ENCODE data around the gene NPM1.

NPM1 gene

DNA sequence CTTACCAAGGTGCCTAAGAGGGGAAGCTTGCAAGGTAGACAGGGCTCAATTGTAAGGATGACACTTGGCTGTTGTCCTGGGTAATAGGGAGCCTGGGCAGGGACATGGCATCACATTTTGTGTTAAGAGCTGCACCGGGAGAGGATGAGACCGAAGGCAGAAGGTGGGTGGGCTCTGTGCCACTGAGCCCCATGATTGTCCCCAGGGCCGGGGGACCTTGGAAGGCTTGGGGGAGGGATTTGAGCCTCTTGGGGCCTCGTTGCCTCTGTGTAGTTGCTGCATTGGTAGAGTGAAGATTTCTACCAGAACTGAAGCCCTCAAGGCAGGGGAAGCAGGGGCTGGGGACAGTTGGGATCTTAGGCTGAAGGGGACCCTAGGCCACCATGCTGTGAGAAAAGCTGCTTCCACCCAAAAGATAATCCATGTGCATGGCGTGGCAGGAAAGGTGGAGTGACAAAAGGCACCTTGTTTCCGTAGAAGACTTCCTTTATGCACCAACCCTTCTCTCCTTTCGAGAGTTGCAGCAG lies 43.7 kb downstream of the NPM1 start:
- no peak for DNase-seq

DNA sequence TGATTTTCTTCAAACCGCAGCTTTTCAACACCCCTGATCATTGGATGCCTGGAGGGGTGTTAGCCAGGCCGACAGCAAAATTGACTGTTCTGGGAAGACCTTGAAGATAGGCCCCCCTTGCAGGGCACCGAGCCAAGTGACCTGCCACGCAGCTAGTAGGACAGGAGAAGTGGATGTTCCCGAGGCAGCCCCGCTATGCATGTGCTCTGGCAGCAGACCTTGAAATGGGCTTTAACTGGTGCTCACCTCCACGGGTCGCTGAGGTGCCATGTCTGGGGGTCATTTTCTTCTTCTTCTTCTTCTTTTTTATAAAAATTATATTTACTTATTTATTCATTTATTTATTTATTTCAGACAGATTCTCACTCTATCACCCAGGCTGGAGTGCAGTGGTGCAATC lies 44.4 kb downstream of the NPM1 start:
- DNase-seq, result no peak

DNA sequence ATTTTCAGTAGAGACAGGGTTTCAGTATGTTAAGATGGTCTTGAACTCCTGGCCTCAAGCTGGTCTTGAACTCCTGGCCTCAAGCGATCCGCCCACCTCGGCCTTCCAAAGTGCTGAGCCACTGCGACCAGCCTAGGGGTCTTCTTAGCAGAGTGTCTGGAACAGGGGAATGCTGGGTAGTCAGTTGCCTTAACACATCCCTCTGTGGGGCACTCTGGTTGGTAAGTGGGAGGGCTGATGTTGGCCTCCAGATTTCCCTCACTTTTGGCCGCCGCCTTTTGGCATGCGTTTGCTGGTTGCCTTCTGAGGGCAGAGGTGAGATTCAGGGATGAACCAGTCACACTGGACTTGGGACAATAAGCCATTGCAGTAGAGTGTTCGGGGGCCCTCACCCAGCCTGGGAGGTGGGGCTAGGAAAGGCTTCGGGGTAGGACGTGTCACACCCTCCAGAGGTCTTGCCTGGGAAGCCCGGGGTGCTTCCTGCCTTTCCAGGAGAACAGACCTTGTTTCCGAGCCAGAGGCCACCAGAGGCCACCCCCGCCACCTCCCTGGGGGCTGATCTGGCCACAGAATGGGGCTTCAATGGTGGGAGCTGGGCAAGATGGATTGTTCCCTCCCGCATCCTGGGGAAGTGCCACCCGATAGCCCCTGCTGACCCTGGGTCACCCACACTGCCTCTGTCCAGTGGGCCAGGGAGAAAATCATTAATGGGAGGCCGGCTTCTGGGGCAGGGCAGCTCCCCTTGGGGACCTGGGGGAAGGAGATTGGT lies 45.1 kb downstream of the NPM1 start:
- no peak for DNase-seq

DNA sequence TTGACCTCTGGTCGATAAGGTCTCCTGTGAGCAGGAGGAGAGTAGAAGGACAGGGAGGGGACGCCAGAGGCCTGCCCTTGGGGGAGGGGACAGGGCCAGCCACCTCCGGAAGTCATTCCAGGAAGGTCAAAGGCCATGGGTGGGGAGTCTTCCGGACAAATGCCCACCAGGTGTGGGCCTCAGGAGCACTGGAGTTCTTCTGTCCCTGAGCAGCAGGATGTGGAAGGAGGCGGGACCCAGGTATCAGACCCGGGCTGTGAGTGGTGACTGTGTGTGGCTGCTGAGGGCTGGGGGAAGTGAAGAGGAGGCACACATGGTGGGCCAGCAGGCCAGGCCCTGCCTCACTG lies 45.7 kb downstream of the NPM1 start:
- DNase-seq, result no peak

DNA sequence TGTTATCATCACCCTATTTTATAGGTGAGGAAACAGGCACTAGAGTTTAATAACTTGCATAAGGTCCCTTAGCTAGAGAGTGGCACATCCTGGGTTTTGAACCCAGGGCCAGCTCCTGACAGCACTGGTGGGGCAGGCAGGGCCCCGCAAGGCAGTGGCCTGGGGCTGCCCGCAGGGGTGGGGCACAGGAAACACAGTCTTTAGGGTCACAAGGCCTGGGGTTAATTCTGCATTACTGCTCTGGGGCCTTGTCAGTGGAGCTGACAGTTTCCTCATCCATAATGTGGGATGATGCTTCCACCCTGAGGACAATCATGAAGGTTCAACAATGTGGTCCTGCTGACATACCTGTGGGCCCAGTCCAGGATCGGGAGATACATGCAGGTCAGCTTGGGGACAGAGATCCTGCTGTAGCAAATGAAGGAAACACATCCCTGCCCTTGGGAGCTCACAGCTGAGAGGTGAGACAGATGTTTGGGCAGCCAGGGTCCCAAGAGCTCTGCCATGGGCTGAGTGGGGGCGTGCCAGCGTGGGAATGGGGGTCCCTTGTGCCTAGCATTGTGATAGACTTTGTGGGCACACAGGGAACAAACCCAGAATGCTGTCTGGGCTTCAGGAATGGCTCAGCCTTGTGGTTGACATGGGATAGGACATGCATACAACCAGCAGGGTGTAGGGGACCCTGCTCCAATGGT lies 46.5 kb downstream of the NPM1 start:
- DNase-seq, result no peak

DNA sequence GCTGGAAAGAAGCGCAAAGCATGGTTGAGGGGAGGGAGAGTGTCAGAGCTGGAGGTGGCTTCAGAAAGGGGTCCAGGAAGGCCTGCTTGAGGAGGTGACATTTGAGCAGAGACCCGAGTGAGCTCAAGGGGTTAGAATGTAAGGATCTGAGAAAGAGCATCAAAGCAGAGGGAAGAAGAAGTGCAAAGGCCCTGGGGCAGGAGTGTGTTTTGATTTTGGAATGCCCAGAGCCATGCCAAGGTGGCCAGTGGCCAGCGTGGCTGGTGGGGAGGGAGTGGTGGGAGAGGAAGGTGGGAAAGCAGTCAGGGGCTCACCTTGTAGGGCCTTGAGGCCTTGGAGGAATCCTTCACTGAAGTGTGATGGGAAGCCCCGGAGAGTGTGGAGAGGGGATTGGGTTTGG lies 47.2 kb downstream of the NPM1 start:
- no peak for DNase-seq

DNA sequence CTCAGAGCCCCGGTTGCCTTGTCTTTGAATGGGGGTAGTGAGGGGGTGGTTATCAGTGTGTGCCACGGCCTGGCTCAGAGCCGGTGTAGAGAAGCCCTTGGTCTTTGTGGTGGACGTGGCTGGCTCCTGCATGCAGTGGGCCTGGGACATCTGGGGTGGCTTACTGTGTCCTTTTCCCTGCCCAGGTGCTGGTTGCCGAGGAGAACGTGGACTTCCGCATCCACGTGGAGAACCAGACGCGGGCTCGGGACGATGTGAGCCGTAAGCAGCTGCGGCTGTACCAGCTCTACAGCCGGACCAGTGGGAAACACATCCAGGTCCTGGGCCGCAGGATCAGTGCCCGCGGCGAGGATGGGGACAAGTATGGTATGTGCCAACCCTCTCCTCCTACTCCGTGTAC lies 48.3 kb downstream of the NPM1 start:
- no peak for DNase-seq

DNA sequence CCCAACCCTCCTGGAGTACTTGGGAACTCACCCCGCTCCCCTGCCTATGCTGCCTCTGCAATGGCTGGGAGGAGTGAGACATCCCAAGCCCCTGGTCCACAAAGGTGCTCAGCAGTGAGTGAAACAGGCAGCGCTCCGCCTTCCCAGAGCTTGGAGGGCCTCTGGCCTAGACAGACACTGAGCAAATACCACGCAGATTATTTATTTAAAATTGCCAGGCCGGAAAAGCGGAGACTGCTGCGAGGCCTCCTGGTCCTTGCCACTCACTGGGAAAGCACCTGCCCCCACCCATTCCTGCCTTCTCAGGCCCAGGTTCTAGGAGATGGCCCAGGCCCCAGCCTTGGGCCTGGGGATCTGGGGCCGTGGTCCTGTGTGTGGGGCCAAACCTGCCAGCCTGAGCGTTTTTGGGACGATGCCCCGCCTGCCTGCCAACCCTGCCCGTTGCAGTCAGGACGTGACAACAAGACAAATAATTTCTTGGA lies 49.2 kb downstream of the NPM1 start:
- no peak for DNase-seq

DNA sequence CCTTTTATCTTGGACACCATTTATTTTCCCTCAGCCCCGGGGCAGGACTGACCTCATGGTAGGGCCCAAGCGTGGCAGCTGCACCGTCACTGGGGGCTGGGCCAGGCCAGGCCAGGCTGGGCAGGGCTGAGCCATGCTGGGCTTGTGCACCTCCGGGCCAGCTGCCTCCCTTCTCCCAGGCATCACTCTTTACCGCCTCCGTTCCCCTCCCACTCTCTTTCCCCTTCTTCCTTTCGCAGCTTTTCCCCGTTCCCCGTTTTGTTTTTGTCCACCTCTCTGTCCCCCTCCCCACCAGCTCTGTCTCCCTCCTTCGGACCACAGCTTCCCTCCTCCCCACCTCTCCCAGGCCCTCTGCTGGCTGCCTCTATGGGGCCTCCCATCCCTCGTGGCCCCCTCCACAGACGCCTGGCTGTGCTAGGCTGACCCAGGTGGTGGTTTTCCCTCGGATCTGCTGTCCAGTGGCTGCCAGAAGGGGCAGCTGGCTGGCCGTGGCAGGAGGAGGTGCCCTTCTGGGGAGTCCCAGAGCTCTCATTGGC lies 49.7 kb downstream of the NPM1 start:
- DNase-seq, result no peak

DNA sequence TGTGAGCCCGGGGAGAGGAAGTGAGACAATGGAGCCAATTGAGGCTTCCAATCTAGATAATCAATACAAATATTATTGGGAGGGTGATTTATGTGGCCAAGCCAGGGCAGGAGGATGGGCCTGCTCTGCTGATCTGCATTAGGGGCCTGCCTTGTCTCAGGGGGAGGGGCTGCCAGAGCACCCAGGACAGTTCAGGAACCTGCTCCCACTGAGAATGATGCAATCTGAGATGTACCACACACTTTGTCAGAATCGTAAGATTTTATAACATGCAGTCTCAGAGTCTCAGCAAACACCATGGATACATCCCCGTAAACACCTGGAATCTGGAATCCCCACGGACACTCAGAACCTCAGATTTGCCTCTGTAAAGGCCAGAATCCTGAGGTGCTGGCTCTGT lies 51.1 kb downstream of the NPM1 start:
- no peak for DNase-seq

DNA sequence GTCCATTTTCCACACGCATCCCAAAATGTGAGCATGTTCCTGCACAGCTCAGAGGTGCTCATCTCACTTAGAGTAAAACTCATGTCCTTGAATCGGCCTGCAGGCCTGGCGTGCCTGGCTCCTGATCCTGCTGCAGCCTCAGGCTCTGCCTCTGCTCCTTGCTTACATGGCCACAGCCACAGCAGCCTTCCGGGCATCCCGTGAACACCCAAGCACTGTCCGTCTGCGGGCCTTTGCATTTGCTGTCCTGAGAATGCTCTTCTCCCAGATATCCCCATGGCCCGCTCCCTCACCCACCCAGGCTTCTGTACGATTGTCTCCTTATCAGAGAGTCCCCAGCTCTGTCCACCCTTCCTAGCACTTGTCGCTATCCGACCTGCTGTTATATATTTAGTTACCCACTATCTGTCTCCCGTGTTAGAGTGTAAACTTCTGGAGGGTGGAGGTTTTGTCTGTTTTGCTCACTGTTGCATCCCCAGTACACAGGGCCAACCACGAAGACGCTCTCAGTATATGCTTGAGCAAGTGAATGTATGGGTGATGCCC lies 53.7 kb downstream of the NPM1 start:
- DNase-seq, result no peak

DNA sequence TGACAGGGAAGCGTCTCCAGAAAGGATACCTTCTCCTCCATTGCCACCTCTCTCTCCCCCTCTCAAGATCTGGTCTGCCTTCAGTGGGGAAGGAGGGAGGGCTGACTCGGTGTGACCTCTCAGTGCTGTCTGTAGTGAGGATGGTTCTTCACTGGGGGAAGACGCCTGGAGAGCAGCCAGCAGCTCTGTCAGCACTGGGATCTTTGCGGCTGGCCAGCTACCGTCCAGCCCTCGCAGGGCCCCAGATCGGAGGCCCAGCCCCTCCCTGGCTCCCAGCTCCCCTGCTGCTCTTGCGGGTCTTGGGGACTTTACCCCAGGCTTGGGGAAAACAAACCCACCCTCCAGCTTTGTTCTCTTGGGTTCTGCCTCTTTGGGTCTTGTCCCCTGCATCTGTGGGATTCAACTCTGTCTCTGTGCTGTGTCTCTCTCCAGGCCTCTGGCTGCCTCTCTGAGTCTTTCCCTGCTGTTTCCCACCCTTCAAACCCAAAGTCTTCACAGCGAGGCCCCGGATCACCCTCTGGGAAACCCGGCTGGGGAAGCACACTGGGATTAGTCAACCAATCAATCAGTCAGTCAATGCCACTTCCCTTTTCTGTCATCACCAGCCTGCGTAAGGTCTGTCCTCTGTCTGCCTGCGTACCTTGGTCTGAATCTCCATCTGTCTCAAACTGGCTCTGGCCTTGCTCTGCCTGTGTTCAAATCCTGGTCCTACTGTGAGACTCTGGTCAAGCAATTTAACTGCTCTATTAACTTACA lies 54.8 kb downstream of the NPM1 start:
- DNase-seq, result peak; percentile 62

DNA sequence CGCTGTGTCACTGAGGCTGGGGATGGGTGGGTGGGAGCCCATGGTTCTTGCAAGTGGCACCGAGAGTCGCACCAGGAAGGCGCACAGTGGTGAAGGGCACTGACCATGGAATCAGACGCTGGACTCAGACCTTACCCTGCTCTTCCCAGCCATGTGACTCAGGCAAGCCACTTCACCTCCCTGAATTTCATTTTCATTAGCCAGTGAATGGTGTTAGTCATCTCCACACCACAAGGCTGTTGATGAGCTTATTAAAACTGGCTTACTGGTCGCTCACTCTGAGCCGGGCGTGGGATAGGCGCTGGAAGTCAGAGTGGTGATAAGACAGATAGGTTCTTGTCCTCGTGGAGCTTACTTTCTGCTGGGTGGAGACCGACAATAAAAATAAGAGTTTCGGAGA lies 56.9 kb downstream of the NPM1 start:
- DNase-seq, result peak; percentile 64

DNA sequence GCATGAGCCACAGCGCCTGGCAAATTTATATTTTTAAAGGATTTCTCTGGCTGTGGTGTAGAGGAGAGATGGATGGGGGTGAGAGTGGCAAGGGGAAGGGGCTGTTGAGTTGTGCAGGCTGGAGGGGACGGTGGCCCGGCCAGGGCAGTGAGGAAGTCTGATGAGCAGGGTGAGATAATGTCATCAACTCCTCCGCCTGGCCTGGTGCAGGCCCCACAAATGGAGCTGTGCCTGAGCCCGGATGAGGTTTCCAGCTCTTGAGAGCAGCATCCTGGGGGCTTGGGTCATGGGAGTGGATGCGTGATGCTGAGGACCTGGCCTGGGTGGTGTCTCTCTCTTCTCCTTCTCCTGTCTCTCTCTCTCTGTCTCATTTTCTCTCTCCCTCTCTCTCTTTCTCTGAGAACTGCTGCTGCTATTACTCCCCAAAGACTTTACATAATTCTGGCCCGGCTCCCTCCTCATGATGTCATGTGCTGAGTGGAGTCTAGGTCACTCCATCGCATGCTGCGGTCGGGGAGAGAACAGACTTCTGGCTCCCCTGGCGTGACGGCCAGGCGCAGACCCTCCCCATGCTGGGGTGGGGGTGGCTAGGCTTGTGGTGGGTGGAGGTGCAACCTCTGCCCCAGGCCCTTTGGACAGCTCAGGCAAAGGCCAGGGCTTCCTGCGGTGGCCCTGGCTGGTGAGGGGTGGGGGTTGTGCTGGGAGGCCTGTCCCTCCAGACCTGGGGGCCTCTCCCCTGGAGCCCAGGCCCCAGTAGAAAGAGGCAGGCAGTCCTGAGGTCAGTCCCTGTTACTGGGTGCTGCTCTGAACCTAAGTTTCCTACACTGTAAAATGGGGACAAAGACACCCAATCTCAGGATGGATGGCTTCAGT lies 58.2 kb downstream of the NPM1 start:
- peak; percentile 82 for DNase-seq

DNA sequence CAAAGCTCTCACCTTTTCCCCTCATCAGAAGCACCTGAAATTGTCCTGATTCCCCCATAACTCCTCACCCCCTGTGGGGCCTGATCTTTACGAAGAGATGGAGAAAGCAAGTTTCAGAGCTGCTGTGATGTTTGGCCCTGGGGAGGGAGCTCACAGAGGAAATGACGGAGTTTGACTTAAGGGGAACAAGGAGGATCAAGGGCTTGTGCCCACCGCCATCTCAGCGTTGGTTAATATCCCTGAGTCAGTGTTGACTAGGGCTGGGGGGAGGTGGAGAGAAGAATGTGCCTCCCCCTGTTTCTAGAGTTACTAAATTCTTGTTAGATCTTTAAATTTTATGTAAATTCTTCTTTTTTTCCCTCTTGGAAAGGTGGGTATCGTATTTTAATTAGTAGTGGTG lies 59.6 kb downstream of the NPM1 start:
- peak; percentile 80 for DNase-seq

DNA sequence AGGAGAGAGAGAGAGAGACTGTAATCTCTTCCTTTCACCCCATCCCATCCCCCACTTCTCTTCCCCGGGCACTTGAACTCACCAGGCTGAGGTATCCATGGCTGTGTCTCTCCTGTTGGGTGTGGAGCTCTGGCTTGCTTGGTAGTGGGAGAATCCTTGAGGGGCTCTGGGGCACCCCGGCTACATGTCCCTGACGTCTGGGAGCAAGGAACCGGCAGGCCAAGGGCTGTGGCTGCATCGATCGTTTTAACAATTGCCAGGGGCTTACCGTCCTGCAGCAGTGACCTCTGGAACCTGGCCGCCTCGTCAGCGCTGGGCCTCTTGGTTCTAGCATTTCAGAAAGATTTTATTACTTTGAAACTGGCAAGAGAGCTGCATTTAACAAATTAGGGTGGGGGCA lies 61.8 kb downstream of the NPM1 start:
- no peak for DNase-seq

DNA sequence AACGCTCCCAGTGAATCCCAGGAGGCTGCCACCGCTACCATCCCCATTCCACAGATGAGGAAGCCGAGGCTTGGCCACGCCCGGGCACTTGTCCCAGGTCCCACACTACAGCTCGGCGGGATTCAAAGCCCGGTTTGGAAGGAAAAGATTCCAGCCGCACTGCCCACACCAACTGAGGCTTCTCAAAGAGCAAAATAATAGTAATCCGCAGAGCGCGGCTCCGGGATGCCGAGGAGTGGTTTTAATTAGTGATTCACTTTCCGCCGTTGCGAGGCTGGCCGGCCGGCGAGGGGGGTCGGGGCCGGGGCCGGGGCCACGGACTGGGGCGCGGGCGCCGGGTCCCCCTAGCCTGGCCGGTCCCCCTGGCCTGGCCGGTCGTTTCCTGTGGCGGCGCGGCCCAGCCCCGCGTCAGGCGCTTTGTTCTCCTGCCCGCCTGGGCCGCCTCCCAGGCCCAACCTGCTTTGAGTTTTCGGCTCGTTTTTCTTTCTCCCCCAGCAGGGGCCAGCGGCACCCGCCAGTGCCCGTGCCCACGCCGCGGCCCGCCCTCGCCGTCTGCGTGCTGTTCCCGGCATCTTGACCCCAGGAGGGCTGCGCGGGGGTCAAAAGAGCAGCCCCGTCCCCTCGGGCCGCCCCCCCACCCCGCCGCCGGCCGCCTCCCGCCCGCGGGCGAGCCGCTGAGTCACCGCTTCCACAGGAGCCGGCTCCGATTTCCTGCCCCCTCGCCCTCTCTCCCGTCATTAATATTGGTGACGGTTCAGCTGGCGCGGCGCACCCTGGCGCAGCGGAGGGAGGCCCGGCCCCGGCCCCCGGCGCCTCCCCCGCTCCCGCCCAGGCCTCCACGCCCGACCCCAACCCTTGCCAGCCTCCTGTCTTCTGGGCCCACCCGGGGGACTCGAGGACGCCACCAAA lies 63.0 kb downstream of the NPM1 start:
- DNase-seq, result peak; percentile 86

DNA sequence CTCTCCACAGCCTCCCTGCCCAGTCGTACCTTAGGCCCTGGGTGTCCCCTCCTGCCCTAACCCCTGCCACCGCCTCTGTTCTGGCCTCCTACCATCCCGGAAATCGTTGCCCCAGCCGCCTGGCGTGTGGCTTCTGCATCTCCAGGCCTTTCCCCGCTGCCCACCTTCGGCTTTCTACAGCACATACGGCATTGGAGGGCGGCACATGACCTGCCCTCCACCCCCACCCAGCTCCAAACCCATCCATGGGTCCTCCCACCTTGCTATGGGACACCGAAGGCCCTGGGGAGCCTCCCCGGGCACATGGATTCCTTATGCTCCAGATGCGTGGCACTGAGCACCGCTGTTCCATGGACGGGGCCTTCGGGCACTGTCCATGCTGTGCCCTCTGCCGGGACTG lies 63.8 kb downstream of the NPM1 start:
- DNase-seq, result no peak

DNA sequence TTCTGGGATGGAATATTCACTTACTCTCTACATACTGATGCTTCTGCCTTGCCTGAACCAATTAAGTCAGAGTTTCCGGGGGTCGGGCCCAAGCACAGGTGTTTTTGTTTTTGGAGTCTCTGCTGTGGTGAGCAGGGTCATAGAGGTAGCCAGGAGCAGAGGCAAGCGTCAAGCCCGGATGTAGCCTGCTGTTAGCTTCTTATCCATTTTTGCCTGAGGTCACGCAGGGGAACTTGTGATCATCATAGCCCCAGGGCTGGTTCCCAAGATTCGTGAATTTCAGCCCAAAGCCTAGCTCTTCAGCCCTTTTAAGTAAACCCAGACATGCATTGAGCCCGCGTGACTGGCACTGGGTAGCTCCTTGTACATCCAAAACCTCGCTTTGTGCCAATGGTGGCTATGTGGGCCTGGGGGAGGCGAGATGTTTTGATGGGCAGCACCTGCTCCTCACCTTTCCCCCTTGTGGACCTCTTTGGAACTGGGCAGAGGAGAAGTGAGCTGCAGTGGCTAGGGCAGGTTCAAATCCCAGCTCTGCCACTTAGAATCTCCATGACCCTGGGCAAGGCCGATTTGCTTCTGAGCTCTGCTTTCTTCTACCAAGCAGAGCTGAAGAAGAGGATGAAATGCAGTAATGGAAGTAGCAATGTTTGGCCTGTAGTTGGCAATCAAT lies 65.5 kb downstream of the NPM1 start:
- no peak for DNase-seq

DNA sequence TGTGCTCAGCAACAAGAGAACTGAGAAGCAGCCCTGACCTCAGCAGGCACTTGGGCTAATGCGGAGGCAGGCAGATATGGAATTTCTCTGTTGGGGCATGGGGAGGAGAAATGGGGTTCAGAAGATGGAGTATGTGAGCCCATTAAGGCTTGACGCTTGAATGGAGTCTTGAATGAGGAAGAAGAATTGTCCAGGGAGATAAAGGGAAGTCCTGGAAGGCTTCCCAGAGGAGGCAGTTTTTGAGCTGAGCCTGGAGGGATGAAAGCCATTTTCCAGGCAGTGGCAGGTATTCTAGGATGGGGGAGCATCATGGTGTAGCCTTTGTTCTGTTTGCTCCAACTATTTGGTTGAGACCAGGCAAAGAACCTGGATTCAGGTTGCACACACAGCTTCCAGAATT lies 66.3 kb downstream of the NPM1 start:
- DNase-seq, result no peak

Data from fibroblast of skin of right biceps (primary cell).